ENCODE data around the gene MTERF1.
"Not testable (repeated sequence)": the region's sequence is repeated elsewhere in the genome, so short reads cannot be mapped to it uniquely, and the experiment has no call there.

The MTERF1 gene

DNA sequence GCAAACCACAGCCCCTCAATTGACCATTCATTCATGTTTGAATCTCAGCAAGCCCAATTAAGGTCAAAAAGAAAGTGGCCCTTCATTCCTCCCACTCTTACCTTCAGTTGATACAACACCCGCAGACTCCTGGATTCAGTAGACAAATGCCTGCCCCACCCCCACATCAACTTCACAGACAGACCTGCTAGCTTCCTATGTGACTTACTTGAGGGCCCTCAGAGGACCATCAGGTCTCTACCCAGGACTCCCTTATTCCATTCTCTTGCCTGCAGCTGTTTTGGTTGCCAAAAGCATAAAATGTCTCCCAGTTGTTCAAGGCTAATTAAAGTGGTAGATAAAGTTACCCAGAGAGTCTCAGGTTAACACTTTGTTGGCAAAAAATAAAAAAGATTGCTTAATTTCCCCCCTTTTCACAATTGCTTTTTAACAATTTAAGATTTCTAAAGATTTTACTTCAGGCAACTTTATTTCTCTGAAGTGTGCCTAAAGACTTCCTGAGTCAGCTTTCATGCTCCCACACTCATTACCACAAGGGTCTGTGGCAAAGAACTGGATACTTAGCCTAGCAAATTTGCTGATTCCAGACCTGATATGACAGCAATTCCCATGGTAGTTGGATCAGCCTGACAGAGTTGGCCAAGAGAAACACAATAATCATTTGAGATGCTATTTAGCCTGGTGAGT lies 3.3 kb upstream of the MTERF1 start:
- no peak for DNase-seq (ENCODE audit: low read depth)

DNA sequence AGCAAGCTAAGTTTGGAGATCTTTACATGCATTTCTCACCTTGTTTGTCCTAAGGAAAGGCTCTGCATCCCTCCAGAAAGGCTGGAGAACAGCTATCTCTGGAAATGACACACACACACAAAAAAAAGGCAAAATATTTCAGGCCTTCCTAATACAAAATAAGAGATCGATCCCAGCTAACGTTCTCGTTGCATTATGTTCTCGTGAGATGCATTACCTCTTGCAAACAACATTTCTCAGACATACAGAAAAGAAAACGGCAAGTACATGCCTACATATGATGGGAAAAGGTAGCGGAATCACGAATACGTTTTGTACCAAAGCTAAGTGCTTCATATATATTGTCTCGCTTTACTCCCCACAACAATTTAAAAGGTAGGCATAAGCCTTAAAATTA lies 488 bp downstream of the MTERF1 start:
- no peak for DNase-seq (ENCODE audit: low read depth)

DNA sequence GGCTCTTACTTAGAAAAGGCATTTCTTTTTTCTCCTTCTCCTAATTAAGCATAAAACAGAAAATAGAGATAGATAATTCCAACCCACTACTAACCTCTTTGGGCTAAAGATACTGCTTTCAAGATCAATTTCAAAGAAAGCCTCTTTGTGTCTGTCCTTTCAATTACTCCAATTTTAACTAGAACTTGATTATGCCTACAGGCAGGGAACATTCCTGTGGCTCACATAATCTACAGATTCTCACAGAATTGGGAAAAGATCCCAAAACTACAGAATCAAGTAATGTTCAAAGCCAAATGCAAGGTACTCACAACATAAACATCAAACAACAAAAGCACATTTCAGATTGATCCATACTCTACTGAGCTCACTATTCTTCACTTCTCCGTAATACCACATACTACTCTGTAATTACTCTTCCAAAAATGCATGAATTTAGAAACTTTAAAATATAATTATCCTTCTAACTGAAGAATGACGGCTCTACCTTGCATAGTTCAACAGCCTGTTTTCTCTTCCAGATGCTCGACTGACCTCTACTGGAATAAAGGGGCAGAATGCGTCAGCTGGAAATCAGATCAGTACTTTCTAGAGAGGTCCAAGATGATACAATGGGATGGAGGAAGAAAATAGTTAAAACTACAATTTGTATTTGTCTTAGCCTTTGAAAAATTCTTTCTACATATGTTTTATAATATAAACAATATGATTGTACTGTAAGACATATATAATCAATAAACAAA lies 3.9 kb downstream of the MTERF1 start:
- DNase-seq (ENCODE audit: low read depth), result no peak

DNA sequence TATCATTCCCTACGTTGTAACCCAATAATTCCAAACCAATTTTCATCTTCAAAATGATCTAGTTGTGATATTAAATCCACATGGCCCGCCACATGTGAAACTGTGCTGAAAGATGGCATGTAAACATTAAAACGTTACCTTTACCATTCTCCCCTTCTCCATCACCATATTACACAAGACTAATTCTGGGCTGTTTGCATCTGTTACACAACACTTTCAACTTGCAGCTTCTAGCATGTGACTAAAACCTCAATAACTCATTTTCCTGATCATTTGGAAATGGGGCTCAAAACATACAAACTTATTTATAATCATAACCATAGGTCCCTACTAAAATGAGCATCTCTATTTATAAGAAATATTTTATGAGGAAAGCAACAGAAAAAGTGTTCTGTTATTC lies 4.7 kb downstream of the MTERF1 start:
- DNase-seq (ENCODE audit: low read depth), result no peak

DNA sequence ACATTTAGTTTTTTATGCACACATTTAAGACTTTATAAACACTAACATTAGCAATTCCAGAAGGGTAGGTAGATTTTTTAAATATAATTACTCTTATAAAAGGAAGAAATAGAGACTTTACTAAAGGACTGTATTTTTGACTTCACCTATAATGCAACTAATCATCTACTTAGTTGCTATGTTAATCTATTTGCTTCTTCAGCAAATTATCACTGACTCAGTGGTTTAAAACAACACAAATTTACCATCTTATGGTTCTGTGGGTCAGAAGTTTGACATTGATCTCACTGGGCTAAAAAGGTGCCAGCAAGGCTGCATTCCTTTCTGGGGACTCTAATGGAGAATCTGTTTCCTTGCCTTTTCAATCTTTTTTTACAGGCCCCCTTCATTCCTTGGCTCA lies 7.6 kb downstream of the MTERF1 start:
- no peak for DNase-seq (ENCODE audit: low read depth)

DNA sequence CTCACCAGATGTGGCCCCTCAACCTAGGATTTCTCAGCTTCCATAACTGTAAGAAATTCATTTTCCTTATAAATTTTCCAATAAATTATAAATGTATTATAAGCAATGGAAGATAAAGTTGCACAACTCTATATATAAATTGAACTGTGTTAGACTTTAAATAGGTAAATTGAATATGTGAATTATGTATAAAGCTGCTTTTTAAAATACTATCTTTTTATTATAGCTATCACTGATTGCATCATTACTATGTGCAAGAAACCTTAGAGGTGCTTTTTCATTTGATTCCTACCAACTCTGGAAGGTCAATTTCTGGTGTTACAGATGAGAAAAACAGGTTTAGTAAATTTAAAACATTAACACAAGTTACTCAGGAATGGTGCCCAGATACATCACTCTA lies 8.4 kb downstream of the MTERF1 start:
- DNase-seq (ENCODE audit: low read depth), result no peak

DNA sequence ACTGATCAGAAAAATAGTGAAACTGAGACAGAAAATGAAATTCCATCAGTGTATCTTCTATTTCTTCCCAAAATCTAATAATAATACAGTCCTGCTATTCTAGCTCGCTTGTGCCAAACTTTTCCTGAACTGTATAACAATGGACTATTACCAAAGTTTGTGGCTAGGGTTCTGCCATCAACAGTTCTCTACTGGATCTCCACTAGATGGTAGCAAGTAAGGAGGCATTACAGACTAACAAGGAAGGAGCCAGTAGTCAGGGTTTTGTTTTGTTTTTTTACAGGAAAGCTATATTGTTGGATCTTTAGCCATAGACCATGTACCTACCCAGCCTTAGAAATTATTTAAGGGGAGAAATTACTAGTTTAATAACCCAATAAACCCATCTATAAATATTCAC lies 10.8 kb downstream of the MTERF1 start:
- DNase-seq (ENCODE audit: low read depth), result no peak

DNA sequence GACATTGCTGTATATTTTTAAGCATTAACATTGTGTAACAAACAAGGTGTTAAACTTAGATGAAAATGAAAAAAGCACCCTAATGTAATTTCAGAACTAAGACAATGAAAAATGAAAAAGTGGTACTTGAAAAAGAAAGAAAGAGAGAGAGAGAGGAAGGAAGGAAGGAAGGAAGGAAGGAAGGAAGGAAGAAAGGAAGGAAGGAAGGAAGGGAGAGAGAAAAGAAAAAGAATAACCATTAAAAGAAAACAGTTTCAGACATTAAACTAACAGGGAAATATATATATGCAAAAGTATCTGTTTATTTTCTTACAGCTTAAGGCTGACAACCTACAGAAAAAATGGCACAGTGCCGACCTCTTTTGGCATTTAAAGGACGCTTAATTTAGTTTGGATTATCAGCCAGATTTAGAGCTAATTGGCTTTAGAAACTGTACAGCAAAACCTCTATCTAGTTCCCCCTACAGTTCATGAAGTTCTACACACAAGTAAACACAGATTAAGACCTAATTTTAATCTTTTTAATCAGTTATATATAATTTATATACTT lies 13.8 kb downstream of the MTERF1 start:
- DNase-seq (ENCODE audit: low read depth), result no peak

DNA sequence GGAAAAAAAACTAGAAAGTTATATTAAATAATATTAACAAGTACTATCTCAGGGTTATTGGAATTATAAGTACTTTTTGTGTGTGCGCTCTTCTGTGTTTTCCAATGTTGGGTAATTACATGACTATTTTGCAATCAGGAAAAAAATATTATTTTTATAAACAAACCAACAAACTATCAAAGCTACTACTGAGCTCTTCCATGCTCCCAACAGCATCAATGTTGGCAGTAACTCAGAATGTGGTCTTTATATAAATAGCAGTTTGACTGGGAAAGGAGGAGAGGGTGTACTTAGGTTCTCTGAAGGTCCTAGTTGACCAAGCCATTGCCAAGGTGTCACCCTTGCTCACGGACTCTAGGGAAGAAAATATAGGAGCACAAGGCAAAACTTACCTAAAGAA lies 15.0 kb downstream of the MTERF1 start:
- DNase-seq (ENCODE audit: low read depth), result no peak

DNA sequence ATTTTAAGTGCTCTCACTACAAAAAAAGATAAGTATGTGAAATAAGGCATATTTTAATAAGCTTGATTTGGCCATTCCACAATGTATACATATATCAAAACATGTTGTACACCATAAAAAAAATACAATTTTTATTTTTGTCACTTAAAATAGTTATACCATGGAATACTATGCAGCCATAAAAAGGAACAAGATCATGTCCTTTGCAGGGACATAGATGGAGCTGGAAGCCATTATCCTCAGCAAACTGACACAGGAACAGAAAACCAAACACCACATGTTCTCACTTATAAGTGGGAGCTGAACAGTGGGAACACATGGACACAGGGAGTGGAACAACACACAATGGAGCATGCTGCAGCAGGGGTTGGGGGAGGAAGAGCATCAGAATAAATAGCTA lies 15.9 kb downstream of the MTERF1 start:
- DNase-seq (ENCODE audit: low read depth), result not testable (repeated sequence)

DNA sequence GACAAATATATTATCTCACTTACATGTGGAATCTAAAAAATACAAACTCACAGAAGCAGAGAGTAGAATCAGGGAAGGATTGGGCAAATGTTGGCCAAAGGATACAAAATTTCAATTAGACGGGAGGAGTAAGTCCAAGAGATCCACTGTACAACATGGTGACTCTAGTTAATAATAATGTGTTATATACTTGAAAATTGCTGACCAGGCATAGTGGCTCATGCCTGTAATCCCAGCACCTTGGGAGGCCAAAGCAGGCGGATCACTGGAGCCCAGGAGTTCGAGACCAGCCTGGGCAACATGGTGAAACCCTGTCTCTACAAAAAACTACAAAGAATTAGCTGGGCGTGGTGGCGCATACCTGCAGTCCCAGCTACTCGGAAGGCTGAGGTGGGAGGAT lies 16.4 kb downstream of the MTERF1 start:
- no peak for DNase-seq (ENCODE audit: low read depth)

DNA sequence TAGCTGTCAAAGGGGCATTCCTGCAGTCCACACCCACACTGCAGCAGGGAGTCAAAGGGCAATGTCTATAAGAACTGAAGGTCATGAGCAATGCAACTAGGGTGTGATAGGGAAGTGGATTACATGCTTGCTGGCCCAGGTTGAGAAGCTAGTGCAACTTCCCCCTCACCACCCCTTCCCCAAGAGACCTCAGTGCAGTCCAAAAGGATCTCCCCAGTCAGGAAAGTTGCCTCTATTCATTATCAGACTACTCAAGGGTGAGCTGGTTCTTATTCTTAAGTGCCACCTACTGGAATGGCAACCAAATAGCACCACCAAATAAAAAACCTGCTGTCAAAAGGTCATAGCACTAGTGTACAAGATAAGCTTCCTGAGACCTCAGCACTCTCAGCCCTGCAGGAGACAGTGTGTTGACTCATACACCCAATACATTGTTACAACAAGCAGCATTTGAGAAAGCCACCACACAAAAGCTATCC lies 28.2 kb downstream of the MTERF1 start:
- DNase-seq (ENCODE audit: low read depth), result peak; percentile 11

DNA sequence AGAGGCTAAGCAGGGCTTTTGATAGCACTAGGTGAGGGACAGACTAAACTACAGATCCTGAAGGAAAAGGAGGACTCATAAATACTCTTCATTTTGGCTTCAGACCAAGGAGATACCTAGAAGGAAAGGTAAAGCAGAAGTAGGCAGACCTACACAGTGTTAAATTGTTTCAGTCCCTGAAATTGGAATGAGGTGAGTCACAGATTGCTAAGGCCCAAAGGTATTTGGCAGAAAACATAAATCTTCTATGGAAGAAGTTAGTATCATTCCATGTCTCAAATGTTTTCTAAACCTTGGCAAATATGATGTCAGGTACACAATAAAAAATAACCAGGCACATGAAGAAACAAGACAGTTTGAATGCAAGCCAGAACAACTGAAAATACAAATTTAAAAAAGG lies 30.0 kb downstream of the MTERF1 start:
- peak; percentile 17 for DNase-seq (ENCODE audit: low read depth)

DNA sequence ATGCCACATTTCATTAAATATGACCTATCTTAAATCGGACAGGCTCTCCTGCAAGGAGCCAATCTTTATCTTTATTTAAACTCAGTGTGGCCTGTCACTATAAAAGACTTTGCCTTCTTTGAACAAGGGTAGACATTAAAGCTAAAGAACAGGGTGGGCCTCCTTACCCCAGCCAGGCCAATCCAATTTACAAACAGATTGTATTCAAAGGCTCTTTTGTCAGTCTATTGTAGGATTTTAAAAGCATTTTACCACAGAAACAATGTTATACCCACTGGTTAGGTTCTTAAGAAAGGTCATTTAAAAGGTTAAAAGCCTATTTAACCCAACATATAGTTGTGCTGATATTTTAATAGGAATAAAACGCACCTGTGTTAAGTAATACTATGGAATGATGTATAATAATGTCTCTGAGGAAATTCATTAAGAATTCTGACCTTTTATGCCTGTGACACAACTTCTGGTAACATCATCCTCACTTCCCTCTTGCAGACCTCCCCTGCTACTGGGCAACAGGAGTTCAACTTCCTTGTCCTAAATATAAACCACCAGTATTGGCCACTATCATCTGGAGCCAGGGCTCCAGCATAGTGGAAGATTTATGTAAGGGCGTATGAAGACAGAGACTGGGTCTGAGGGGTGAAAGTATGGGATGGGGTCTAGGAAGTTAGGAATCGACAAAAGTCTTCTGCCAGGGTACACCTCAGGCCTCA lies 32.5 kb downstream of the MTERF1 start:
- DNase-seq (ENCODE audit: low read depth), result no peak

DNA sequence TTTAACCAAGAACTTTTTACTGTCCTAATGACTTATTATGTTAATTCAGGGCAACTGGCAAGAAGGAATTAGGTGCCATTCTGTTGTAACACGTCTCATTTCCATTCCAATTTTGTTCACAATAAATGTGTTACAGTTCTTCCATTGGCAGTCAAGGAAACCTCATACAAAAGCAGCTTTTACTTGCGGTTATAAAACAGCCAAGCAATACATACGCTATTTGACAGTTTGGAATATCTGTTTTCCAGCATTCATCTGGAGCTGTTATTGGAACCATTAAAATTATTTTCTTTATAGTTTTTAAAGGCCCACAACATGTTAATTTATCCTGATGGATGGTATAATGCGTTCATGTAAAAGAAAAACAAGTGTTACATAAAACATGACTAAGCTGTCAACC lies 33.3 kb downstream of the MTERF1 start:
- no peak for DNase-seq (ENCODE audit: low read depth)

DNA sequence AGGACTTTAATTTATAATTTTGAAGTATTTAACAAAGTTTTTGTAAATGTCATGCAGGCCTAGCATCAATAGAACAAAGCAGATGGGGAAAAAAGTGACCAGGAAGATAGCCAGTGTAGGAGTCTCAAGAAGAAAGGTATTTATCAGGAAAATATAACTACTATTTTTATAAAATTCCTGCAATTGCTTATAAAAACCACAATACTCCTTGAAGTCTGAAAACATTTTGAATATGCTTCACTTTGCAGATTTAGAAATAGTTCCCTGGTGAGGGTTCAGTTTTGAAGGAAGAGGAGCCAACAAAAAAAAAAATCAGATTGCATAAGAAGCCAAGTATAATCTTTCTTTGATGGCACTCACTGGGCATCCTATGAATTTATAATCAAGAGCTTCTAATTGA lies 34.1 kb downstream of the MTERF1 start:
- peak; percentile 13 for DNase-seq (ENCODE audit: low read depth)

DNA sequence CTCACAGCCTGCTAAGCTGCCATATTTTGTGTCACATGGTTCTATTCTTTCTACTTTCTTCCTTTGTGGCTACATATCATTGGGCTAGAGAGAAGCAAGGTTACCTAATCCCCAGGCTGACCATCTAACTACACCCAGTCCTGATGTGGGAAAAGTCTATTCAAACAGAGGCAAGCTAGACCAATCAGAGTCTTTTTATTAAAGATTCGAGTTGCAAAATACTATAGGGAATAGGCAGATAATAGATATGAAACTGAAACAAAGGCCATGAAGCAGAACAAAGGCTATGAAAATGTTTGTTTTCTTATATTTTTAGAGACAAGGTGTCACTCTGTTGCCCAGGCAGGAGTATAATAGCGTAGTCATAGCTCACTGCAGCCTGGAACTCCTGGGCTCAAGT lies 36.7 kb downstream of the MTERF1 start:
- DNase-seq (ENCODE audit: low read depth), result no peak

DNA sequence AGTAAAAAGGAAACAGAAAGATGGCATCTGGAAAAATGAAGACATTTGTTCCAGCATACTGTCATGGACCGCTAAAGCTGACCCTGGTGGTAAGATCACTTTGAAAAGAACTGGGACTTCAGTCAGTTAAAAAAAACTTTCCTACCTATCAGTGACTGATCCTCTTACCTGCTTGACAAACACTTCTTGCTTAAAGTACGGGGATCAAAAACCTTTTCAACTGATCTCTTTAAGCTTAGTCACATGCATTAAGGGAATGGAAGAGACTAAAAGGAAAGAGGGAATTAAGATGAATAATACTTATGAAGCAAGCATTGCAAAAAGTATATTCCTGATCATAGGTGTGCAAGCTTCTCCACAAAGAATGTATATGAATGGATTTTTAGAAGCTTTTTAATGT lies 42.1 kb downstream of the MTERF1 start:
- DNase-seq (ENCODE audit: low read depth), result no peak

DNA sequence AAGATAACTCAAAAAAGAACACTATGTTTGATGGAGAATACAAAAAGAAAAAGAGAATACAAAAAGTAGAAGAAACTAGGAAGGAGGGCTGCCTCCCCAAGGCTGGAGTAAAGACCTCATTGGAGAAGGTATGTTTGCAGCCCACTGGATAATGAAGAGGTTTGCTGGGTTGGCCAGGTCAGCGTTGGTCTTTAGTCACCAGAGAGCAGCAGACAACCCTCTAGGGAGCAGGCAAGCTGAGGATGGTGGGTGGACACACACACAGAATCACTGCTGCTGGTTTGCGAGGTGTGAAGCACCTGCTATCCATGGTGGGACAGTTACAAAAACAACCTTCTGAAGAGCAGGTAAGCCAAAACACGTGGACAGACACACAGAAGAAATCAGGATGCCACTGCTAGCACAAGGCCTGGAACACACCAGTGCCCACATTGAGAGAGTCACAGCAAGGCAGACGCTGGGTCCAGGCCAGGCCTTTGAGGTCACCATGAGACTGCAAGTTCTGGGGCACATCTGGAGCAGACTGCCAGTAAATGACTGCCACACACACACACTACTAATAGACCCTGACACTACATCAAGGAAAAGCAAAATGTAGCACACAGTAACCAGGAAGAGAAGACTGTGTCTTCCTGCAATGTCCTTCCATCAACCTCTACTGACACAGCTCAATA lies 43.0 kb downstream of the MTERF1 start:
- DNase-seq (ENCODE audit: low read depth), result no peak

DNA sequence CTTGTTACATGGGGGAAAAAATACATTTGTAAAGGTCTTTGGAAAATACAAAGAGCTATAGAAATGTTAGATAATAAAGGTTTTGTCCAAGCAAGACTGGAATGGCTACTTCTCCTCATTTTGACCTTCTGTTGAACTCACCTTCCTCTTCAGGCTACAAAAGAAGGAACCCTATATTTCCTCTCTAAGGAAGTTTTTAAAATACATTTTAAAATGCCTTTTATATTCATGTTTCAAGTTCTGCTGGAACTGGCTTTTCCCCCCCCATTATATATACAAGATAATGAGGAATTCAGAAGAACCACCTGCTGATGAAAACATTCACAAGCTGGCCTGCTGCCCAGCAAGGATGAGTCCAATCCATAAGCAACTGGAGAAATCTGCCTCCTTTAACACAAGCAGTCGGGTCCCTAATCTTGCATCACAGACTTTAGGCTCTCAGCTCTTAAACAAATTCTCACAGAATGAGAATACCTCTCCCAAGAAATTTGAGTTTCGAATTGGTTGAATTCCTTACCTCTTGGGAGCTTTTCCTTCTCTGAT lies 44.6 kb downstream of the MTERF1 start:
- peak; percentile 43 for DNase-seq (ENCODE audit: low read depth)

DNA sequence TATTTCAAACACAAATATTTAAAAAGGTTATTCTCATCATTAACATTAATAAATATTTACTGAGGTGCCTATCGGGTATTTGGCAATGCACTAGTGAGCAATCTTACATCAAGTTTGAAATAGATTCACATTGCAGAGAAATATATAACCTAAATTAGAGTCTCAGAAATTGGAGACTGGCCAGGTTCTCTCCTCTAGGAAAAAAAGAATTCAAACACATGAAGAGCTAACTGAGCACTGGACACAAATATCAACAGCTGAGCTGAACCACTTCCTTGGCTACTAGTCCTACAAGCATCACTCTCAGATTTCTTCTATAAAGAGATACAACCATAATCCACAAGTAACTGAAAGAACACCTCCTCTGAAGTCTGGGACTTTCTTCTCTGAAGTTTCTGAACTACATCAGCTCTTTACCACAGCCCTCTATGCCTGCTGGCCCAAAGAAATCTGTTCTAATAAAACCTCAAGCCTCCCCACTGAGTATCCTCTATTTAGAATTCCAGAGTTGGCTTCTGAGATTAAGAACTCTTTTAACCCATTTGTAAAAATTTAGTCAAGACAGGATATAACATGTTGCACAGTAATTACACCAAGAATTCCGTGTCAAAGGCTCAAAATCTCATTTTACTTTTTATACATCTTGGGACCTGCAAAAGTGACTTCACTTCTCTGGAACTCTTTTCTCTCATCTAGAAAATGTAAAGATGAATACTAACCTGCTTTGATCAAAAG lies 45.2 kb downstream of the MTERF1 start:
- no peak for DNase-seq (ENCODE audit: low read depth)
